Neural cell (in vitro differentiated cells): Measurements from ENCODE around the gene C10orf62. TPM values are rescaled to one million over a fixed set of nuclear protein-coding genes. Genes with fewer than 3 reads are reported as not detected.

Experiments
- H2AFZ ChIP-seq: fragments of 200-600, 300-800 bp; sonication (generic), shearing (Covaris generic); 2 replicates; pipeline ENCODE4 v1.6.0; 2014; ENCODE audit warnings: low read depth, mild to moderate bottlenecking, antibody characterized with exemption, low read length, moderate library complexity
- H3F3A ChIP-seq: fragments of 200-600 bp; shearing (Covaris generic); 2 replicates; pipeline ENCODE4 v1.6.1; 2016; ENCODE audit warnings: mild to moderate bottlenecking, moderate library complexity, mixed read lengths, antibody characterized with exemption, low read length; ENCODE audit not compliant: insufficient read depth, poor library complexity, severe bottlenecking
- H3K27ac ChIP-seq: fragments of 200-600, 300-800 bp; sonication (generic), shearing (Covaris generic); 2 replicates; pipeline ENCODE4 v1.5.1; 2014; ENCODE audit warnings: mild to moderate bottlenecking, low read length, moderate library complexity
- H3K27me3 ChIP-seq: fragments of 300-800, 200-600 bp; sonication (generic), shearing (Covaris generic); 2 replicates; pipeline ENCODE4 v1.6.0; 2014; ENCODE audit warnings: mild to moderate bottlenecking, low read depth, low read length, moderate library complexity; ENCODE audit not compliant: insufficient read depth
- H3K36me3 ChIP-seq: fragments of 300-800, 200-600 bp; sonication (generic), shearing (Covaris generic); 2 replicates; pipeline ENCODE4 v1.5.1; 2014; ENCODE audit warnings: mild to moderate bottlenecking, antibody characterized with exemption, low read length, moderate library complexity; ENCODE audit not compliant: insufficient read depth
- H3K4me2 ChIP-seq: fragments of 300-800, 200-600 bp; sonication (generic), shearing (Covaris generic); 2 replicates; pipeline ENCODE4 v1.6.0; 2014; ENCODE audit warnings: mild to moderate bottlenecking, low read length
- H3K4me3 ChIP-seq: fragments of 300-800, 200-600 bp; sonication (generic), shearing (Covaris generic); 2 replicates; pipeline ENCODE4 v1.5.1; 2014; ENCODE audit warnings: mild to moderate bottlenecking, low read length, moderate library complexity
- H3K79me2 ChIP-seq: fragments of 200-600 bp; shearing (Covaris generic); replicated peaks from 2 replicates; pipeline ENCODE4 v1.6.0; 2014; ENCODE audit warnings: mild to moderate bottlenecking, low read length, moderate library complexity; ENCODE audit not compliant: insufficient read depth
- H3K9ac ChIP-seq: fragments of 300-800, 200-600 bp; sonication (generic), shearing (Covaris generic); 2 replicates; pipeline ENCODE4 v1.6.1; 2016; ENCODE audit warnings: mild to moderate bottlenecking, low read length, mixed read lengths
- H3K9me2 ChIP-seq: fragments of 200-600 bp; shearing (Covaris generic); 2 replicates; pipeline ENCODE4 v1.6.1; 2016; ENCODE audit warnings: mild to moderate bottlenecking, low read length, mixed read lengths; ENCODE audit not compliant: insufficient read depth
- H3K9me3 ChIP-seq: fragments of 200-600, 300-800 bp; sonication (generic), shearing (Covaris generic); 2 replicates; pipeline ENCODE4 v1.6.1; 2016; ENCODE audit warnings: mild to moderate bottlenecking, mixed run types, low read length, moderate library complexity, mixed read lengths
- H4K20me1 ChIP-seq: fragments of 200-600 bp; shearing (Covaris generic); 2 replicates; pipeline ENCODE4 v1.6.1; 2016; ENCODE audit warnings: mild to moderate bottlenecking, mixed run types; ENCODE audit not compliant: insufficient read depth
- CTCF ChIP-seq: fragments of 450-650 bp; IDR thresholded peaks from 2 replicates; pipeline ENCODE4 v1.5.1; 2014; ENCODE audit warnings: antibody characterized with exemption, mild to moderate bottlenecking, moderate library complexity; ENCODE audit not compliant: poor library complexity, severe bottlenecking
- EP300 ChIP-seq: fragments of 450-650 bp; conservative IDR thresholded peaks from 2 replicates; pipeline ENCODE4 v1.6.1; 2014; ENCODE audit warnings: antibody characterized with exemption, mild to moderate bottlenecking, moderate library complexity; ENCODE audit not compliant: poor library complexity, severe bottlenecking
- EZH2 ChIP-seq: fragments of 200-600, 300-800 bp; shearing (Covaris generic), sonication (generic); IDR thresholded peaks from 2 replicates; pipeline ENCODE4 v1.6.1; 2014; ENCODE audit warnings: antibody characterized with exemption, low read length, borderline replicate concordance, mild to moderate bottlenecking; ENCODE audit not compliant: insufficient read depth, poor library complexity, severe bottlenecking
- MXI1 ChIP-seq: fragments of 450-650 bp; conservative IDR thresholded peaks from 2 replicates; pipeline ENCODE4 v1.6.1; 2014; ENCODE audit warnings: antibody characterized with exemption, mild to moderate bottlenecking; ENCODE audit not compliant: poor library complexity, severe bottlenecking
- POLR2AphosphoS5 ChIP-seq: IDR thresholded peaks from 2 replicates; pipeline ENCODE4 v1.6.1; 2012
- RAD21 ChIP-seq: fragments of 450-650 bp; conservative IDR thresholded peaks from 2 replicates; pipeline ENCODE4 v1.6.1; 2014; ENCODE audit warnings: antibody characterized with exemption, mild to moderate bottlenecking, moderate library complexity
- SMC3 ChIP-seq: fragments of 450-650 bp; conservative IDR thresholded peaks from 2 replicates; pipeline ENCODE4 v1.6.1; 2014; ENCODE audit warnings: antibody characterized with exemption, mild to moderate bottlenecking, moderate library complexity; ENCODE audit not compliant: poor library complexity
- TAF1 ChIP-seq: IDR thresholded peaks from 2 replicates; pipeline ENCODE4 v1.6.1; 2012; ENCODE audit warnings: low read depth
- polyA plus RNA-seq: library from polyadenylated mRNA; depleted of rRNA; stranded (reverse); fragments of >200 nt; gene quantifications from 2 replicates; pipeline ENCODE4 v1.2.3, GENCODE V29; 2014
- TF ChIP-seq, protein P1 (sequence below): IDR thresholded peaks from 2 replicates; pipeline ENCODE4 v1.6.1; 2012; ENCODE audit warnings: borderline replicate concordance

The C10orf62 gene
- polyA plus RNA-seq, 1 donor from 2014 or later: not detected

GRCh38 chr10:97623277-97623676, 33.8 kb downstream of the C10orf62 start:
- Histone ChIP-seq H3K27ac (no peak overlapping the region), H3K4me3 (no peak overlapping the region), H3K27me3 (no peaks in the 10 kb centered on the region), H3K79me2 (peaks cover 4% of the 10 kb centered on the region), H3K36me3 (no peaks in the 10 kb centered on the region), H4K20me1 (no peaks in the 10 kb centered on the region), H3K9me3 (no peaks in the 10 kb centered on the region), H3K4me2 (no peak overlapping the region), H3K9me2 (no peaks in the 10 kb centered on the region), H2AFZ (no peak overlapping the region), H3F3A (no peaks in the 10 kb centered on the region), H3K9ac (no peak overlapping the region)
- TF ChIP-seq EP300 (no peak), EZH2 (no peak), SMC3 (no peak)

GRCh38 chr10:97627731-97628130, 38.2 kb downstream of the C10orf62 start:
- Histone ChIP-seq H3F3A (no peaks in the 10 kb centered on the region), H3K27ac (no peak overlapping the region), H3K9me2 (no peaks in the 10 kb centered on the region), H2AFZ (no peak overlapping the region), H3K27me3 (no peaks in the 10 kb centered on the region), H4K20me1 (no peaks in the 10 kb centered on the region), H3K9ac (no peak overlapping the region), H3K4me3 (no peak overlapping the region), H3K79me2 (peaks cover 29% of the 10 kb centered on the region), H3K4me2 (no peak overlapping the region), H3K36me3 (no peaks in the 10 kb centered on the region), H3K9me3 (no peaks in the 10 kb centered on the region)
- TF ChIP-seq CTCF (no peak), EZH2 (no peak), SMC3 (no peak), TAF1 (no peak), RAD21 (no peak), MXI1 (no peak), EP300 (no peak), POLR2AphosphoS5 (no peak)
- TF ChIP-seq, protein P1, sequence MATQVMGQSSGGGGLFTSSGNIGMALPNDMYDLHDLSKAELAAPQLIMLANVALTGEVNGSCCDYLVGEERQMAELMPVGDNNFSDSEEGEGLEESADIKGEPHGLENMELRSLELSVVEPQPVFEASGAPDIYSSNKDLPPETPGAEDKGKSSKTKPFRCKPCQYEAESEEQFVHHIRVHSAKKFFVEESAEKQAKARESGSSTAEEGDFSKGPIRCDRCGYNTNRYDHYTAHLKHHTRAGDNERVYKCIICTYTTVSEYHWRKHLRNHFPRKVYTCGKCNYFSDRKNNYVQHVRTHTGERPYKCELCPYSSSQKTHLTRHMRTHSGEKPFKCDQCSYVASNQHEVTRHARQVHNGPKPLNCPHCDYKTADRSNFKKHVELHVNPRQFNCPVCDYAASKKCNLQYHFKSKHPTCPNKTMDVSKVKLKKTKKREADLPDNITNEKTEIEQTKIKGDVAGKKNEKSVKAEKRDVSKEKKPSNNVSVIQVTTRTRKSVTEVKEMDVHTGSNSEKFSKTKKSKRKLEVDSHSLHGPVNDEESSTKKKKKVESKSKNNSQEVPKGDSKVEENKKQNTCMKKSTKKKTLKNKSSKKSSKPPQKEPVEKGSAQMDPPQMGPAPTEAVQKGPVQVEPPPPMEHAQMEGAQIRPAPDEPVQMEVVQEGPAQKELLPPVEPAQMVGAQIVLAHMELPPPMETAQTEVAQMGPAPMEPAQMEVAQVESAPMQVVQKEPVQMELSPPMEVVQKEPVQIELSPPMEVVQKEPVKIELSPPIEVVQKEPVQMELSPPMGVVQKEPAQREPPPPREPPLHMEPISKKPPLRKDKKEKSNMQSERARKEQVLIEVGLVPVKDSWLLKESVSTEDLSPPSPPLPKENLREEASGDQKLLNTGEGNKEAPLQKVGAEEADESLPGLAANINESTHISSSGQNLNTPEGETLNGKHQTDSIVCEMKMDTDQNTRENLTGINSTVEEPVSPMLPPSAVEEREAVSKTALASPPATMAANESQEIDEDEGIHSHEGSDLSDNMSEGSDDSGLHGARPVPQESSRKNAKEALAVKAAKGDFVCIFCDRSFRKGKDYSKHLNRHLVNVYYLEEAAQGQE: no peak

- TF ChIP-seq EP300 (no peak), RAD21 (no peak), TAF1 (no peak), EZH2 (no peak), POLR2AphosphoS5 (no peak), MXI1 (no peak), CTCF (no peak)
Observed at GRCh38 chr10:97628228-97628627, 38.7 kb downstream of the C10orf62 start.

More at GRCh38 chr10:97628228-97628627, 38.7 kb downstream of the C10orf62 start:
- Histone ChIP-seq H2AFZ (no peak overlapping the region), H3K27me3 (no peaks in the 10 kb centered on the region), H3F3A (no peaks in the 10 kb centered on the region), H3K4me2 (no peak overlapping the region), H3K36me3 (no peaks in the 10 kb centered on the region), H3K9me3 (no peaks in the 10 kb centered on the region), H4K20me1 (no peaks in the 10 kb centered on the region), H3K79me2 (peaks cover 29% of the 10 kb centered on the region), H3K27ac (no peak overlapping the region), H3K4me3 (no peak overlapping the region), H3K9ac (no peak overlapping the region), H3K9me2 (no peaks in the 10 kb centered on the region)
